H1 (cell line): ENCODE data around the gene IGFL2. TPM values are rescaled to one million over a fixed set of nuclear protein-coding genes. Genes with fewer than 3 reads are reported as not detected.

Experiments used
- CTCF ChIA-PET: fragments of 300-600 bp; sonication (Branson Sonifier 250); formaldehyde crosslinking; loops from one replicate; lab custom pipeline; 2021; ENCODE audit not compliant: partially characterized antibody; lab: Charles Lee
- POLR2A ChIA-PET: fragments of 300-600 bp; sonication (Branson Sonifier 250); formaldehyde crosslinking; loops from one replicate; lab custom pipeline; 2021; ENCODE audit warnings: inconsistent platforms; ENCODE audit not compliant: partially characterized antibody; lab: Charles Lee
- DNase-seq, 2 experiments: peaks; one replicate each; pipeline versions ENCODE4 v3.0.0 to v3.0.0-alpha.2; 2010 to 2022; ENCODE audit warnings: low spot score in 2 of 2, low read depth in 1 of 2, mixed read lengths in 1 of 2
- FAIRE-seq: peaks from 2 replicates; lab custom pipeline; 2011; peaks lifted over from hg19 to GRCh38; lab: Jason Lieb, UNC
- H2AFZ ChIP-seq: 2 replicates; pipeline ENCODE4 v1.8.1; 2012; ENCODE audit warnings: low read length, inconsistent platforms
- H2AK5ac ChIP-seq: 2 replicates; pipeline ENCODE4 v1.6.1; 2013; ENCODE audit warnings: low read depth, low read length
- H2BK120ac ChIP-seq: replicated peaks from 2 replicates; pipeline ENCODE3; 2013; ENCODE audit warnings: low read depth, low read length, inconsistent platforms
- H2BK12ac ChIP-seq: 2 replicates; pipeline ENCODE4 v1.6.1; 2013; ENCODE audit warnings: low read depth, low read length
- H2BK15ac ChIP-seq: 2 replicates; pipeline ENCODE4 v1.6.1; 2013; ENCODE audit warnings: low read length
- H2BK20ac ChIP-seq: 2 replicates; pipeline ENCODE4 v1.6.1; 2013; ENCODE audit warnings: low read length
- H2BK5ac ChIP-seq: 2 replicates; pipeline ENCODE4 v1.6.1; 2013; ENCODE audit warnings: low read depth, low read length
- H3K14ac ChIP-seq: 2 replicates; pipeline ENCODE4 v1.6.1; 2013; ENCODE audit warnings: inconsistent platforms; ENCODE audit not compliant: insufficient read length
- H3K18ac ChIP-seq: 2 replicates; pipeline ENCODE4 v1.6.1; 2013; ENCODE audit warnings: low read length; ENCODE audit errors: extremely low read depth
- H3K23ac ChIP-seq: 2 replicates; pipeline ENCODE4 v1.6.1; 2013; ENCODE audit warnings: inconsistent platforms; ENCODE audit not compliant: insufficient read length
- H3K23me2 ChIP-seq: 2 replicates; pipeline ENCODE4 v1.6.1; 2013; ENCODE audit warnings: low read depth, low read length
- H3K27ac ChIP-seq: 2 replicates; pipeline ENCODE4 v1.6.1; 2011; ENCODE audit warnings: low read depth, low read length, inconsistent platforms
- H3K27me3 ChIP-seq, 4 experiments: replicated peaks in 1 of 4; 1 replicate in 1 of 4; 2 replicates in 3 of 4; pipeline versions ENCODE4 v1.6.1 to v1.8.1; 2011 to 2013; ENCODE audit warnings: low read length in 3 of 4, mild to moderate bottlenecking in 3 of 4, inconsistent platforms in 2 of 4, mixed read lengths in 2 of 4, moderate library complexity in 1 of 4; ENCODE audit not compliant: control insufficient read depth in 3 of 4, insufficient read depth in 3 of 4; ENCODE audit errors: extremely low read depth in 1 of 4
- H3K36me3 ChIP-seq, 4 experiments: 2 replicates each; pipeline versions ENCODE4 v1.6.1 to v1.8.1; 2011 to 2013; ENCODE audit warnings: mild to moderate bottlenecking in 4 of 4, low read length in 3 of 4, moderate library complexity in 2 of 4, control low read depth in 1 of 4, inconsistent platforms in 1 of 4; ENCODE audit not compliant: insufficient read depth in 4 of 4, control insufficient read depth in 2 of 4
- H3K4ac ChIP-seq: replicated peaks from 2 replicates; pipeline ENCODE3; 2013; ENCODE audit warnings: low read length, low read depth, mixed read lengths, inconsistent platforms; ENCODE audit not compliant: insufficient read length
- H3K4me1 ChIP-seq, 4 experiments: replicated peaks in 1 of 4; 1 replicate in 1 of 4; 2 replicates in 3 of 4; pipeline versions ENCODE4 v1.6.1 to v1.8.1; 2011 to 2013; ENCODE audit warnings: low read length in 3 of 4, inconsistent platforms in 2 of 4, mixed read lengths in 1 of 4; ENCODE audit not compliant: insufficient read depth in 4 of 4, control insufficient read depth in 3 of 4
- H3K4me2 ChIP-seq, 2 experiments: 2 replicates each; pipeline versions ENCODE4 v1.6.1 to v1.8.1; 2011 to 2013; ENCODE audit warnings: low read depth in 2 of 2, low read length in 2 of 2, control low read depth in 1 of 2, inconsistent platforms in 1 of 2, mild to moderate bottlenecking in 1 of 2; ENCODE audit not compliant: insufficient read depth in 1 of 2
- H3K4me3 ChIP-seq, 4 experiments: fragments of 200-600, 300-600 bp in 1 of 4; sonication (generic), shearing (Covaris generic), sonication (Bioruptor Twin) in 1 of 4; 2 replicates each; pipeline versions ENCODE4 v1.5.1 to v1.8.1; 2011 to 2016; ENCODE audit warnings: low read length in 4 of 4, low read depth in 3 of 4, control low read depth in 2 of 4, inconsistent platforms in 2 of 4, mild to moderate bottlenecking in 2 of 4, mixed read lengths in 1 of 4, moderate library complexity in 1 of 4; ENCODE audit not compliant: insufficient read depth in 2 of 4; ENCODE audit errors: extremely low read depth in 1 of 4
- H3K56ac ChIP-seq: replicated peaks from 2 replicates; pipeline ENCODE3; 2013; ENCODE audit warnings: low read depth, mild to moderate bottlenecking, mixed read lengths, low read length, inconsistent platforms; ENCODE audit not compliant: insufficient read length
- H3K79me1 ChIP-seq: 2 replicates; pipeline ENCODE4 v1.6.1; 2013; ENCODE audit warnings: low read depth, low read length, control low read depth
- H3K79me2 ChIP-seq, 2 experiments: 2 replicates each; pipeline versions ENCODE4 v1.6.1 to v1.8.1; 2012 to 2013; ENCODE audit warnings: low read length in 2 of 2, mild to moderate bottlenecking in 2 of 2, inconsistent platforms in 1 of 2; ENCODE audit not compliant: insufficient read depth in 2 of 2, control insufficient read depth in 1 of 2
- H3K9ac ChIP-seq, 4 experiments: replicated peaks in 1 of 4; 1 replicate in 1 of 4; 2 replicates in 3 of 4; pipeline versions ENCODE4 v1.6.1 to v1.8.1; 2011 to 2013; ENCODE audit warnings: low read depth in 3 of 4, low read length in 3 of 4, control low read depth in 2 of 4, mild to moderate bottlenecking in 2 of 4, moderate library complexity in 2 of 4, inconsistent platforms in 1 of 4; ENCODE audit errors: extremely low read depth in 1 of 4
- H3K9me3 ChIP-seq, 2 experiments: 2 replicates each; pipeline versions ENCODE4 v1.6.1 to v1.8.1; 2012 to 2013; ENCODE audit warnings: mild to moderate bottlenecking in 2 of 2, moderate library complexity in 2 of 2, control low read depth in 1 of 2, inconsistent platforms in 1 of 2, low read depth in 1 of 2, low read length in 1 of 2, mixed read lengths in 1 of 2; ENCODE audit not compliant: insufficient read depth in 2 of 2
- H4K20me1 ChIP-seq, 2 experiments: replicated peaks in 1 of 2; 2 replicates each; pipeline versions ENCODE3 to v1.8.1; 2011 to 2013; ENCODE audit warnings: inconsistent platforms in 2 of 2, low read length in 2 of 2, mild to moderate bottlenecking in 1 of 2; ENCODE audit not compliant: insufficient read depth in 2 of 2, control insufficient read depth in 1 of 2
- H4K5ac ChIP-seq: 2 replicates; pipeline ENCODE4 v1.6.1; 2013; ENCODE audit warnings: low read length, low read depth, mixed read lengths, inconsistent platforms; ENCODE audit not compliant: insufficient read length
- H4K8ac ChIP-seq: 2 replicates; pipeline ENCODE4 v1.8.0; 2013; ENCODE audit warnings: mild to moderate bottlenecking, moderate library complexity, low read length, inconsistent platforms; ENCODE audit not compliant: insufficient read depth; ENCODE audit errors: extremely low read depth
- H4K91ac ChIP-seq: replicated peaks from 2 replicates; pipeline ENCODE3; 2013; ENCODE audit warnings: low read length, mixed read lengths, inconsistent platforms; ENCODE audit not compliant: insufficient read length
- ASH2L ChIP-seq: fragments of 200-600, 300-600 bp; sonication (generic); IDR thresholded peaks from one replicate; pipeline ENCODE4 v1.7.1; 2017; ENCODE audit warnings: low read length
- CBX5 ChIP-seq: fragments of 300-800, 300-1000 bp; sonication (generic); IDR thresholded peaks from 2 replicates; pipeline ENCODE4 v1.7.1; 2016; ENCODE audit warnings: antibody characterized with exemption, low read length, low read depth
- CTBP2 ChIP-seq: IDR thresholded peaks from 2 replicates; pipeline ENCODE4 v1.7.0; 2011; ENCODE audit warnings: borderline replicate concordance, mild to moderate bottlenecking, moderate library complexity, mixed read lengths, low read length; ENCODE audit not compliant: insufficient read depth, insufficient read length
- EP300 ChIP-seq, 2 experiments: IDR thresholded peaks; 1 replicate in 1 of 2; 2 replicates in 1 of 2; pipeline ENCODE4 v1.6.1; 2011 to 2012; ENCODE audit warnings: low read depth in 2 of 2, low read length in 2 of 2, mild to moderate bottlenecking in 2 of 2, borderline replicate concordance in 1 of 2, inconsistent platforms in 1 of 2, moderate library complexity in 1 of 2
- EZH2 ChIP-seq: fragments of 200-600 bp; sonication (generic); IDR thresholded peaks from 2 replicates; pipeline ENCODE4 v1.7.1; 2012; ENCODE audit warnings: low read depth, mild to moderate bottlenecking, moderate library complexity, low read length, inconsistent platforms; ENCODE audit not compliant: severe bottlenecking
- KDM4A ChIP-seq: IDR thresholded peaks from one replicate; pipeline ENCODE4 v1.7.1; 2012; ENCODE audit warnings: low read depth, mild to moderate bottlenecking, moderate library complexity, low read length, inconsistent platforms; ENCODE audit not compliant: severe bottlenecking
- KDM5A ChIP-seq: fragments of 200-600 bp; IDR thresholded peaks from 2 replicates; pipeline ENCODE4 v1.7.1; 2012; ENCODE audit warnings: mild to moderate bottlenecking, low read length, inconsistent platforms, mixed read lengths
- NANOG ChIP-seq: IDR thresholded peaks from 2 replicates; pipeline ENCODE4 v1.6.1; 2011; ENCODE audit warnings: low read length, low read depth, mild to moderate bottlenecking, inconsistent platforms; ENCODE audit not compliant: insufficient read depth, poor library complexity, severe bottlenecking
- SIRT6 ChIP-seq: IDR thresholded peaks from one replicate; pipeline ENCODE4 v1.7.1; 2012; ENCODE audit warnings: low read length, inconsistent platforms
- SP2 ChIP-seq: IDR thresholded peaks from 2 replicates; pipeline ENCODE4 v1.6.1; 2012; ENCODE audit warnings: mild to moderate bottlenecking, low read length, inconsistent platforms
- WGBS, 2 experiments: shearing (Covaris generic) in 1 of 2; methylation state at CpG; one replicate each; pipeline versions ENCODE4 v1.1.6 to v1.1.7; 2013 to 2015; ENCODE audit warnings: low lambda C conversion rate in 2 of 2, mixed read lengths in 2 of 2, inconsistent platforms in 1 of 2, low coverage in 1 of 2, missing lambda C conversion rate in 1 of 2; ENCODE audit not compliant: insufficient replicate concordance in 2 of 2, insufficient coverage in 1 of 2, insufficient read length in 1 of 2; ENCODE audit errors: extremely low coverage in 1 of 2, missing lambda C conversion rate in 1 of 2; 5-methylcytosine and 5-hydroxymethylcytosine counted together
- polyA plus RNA-seq, 7 experiments: library from polyadenylated mRNA; depleted of rRNA in 3 of 7; stranded (reverse) in 5 of 7; unstranded in 2 of 7; fragments of >200 nt in 5 of 7; fragments of 200-250 nt in 2 of 7; gene quantifications; 1 replicate in 5 of 7; 2 replicates in 1 of 7; 4 replicates in 1 of 7; pipeline versions ENCODE4 v1.2.1 to v1.2.3, GENCODE V29; 2011 to 2013; ENCODE audit warnings: missing spikeins in 2 of 7, mixed read lengths in 2 of 7
- total RNA-seq: library from RNA; stranded (reverse); fragmentation: NEBNext Ultra II Directional; extraction: Animal tissue kit (Norgen Biotek cat#: 25700); gene quantifications from 2 replicates; pipeline ENCODE4 v1.2.1, GENCODE V29; 2021

Gene IGFL2
- total and polyA plus RNA-seq, 2 of the 8 experiments (the other 6 are each of a cell fraction or from before 2014, with no cell fraction given), result not detected

GRCh38 chr19:46162731-46163130 lies 14.7 kb downstream of the IGFL2 start:
- no peak overlapping the region for H3K4me3 ChIP-seq
- H3K56ac ChIP-seq, result no peak overlapping the region
- no peak overlapping the region for H3K4me2 ChIP-seq
- ChIA-PET CTCF (interaction anchor here (1.0 to 2.2 kb wide), 3 partner anchors 11 to 85 kb away, joined by 3 to 7 read pairs (median 4); no protein-coding TSS in a partner anchor), POLR2A (interaction anchor here (0.6 to 1.3 kb wide), 2 partner anchors 16 to 423 kb away, joined by 3 read pairs; no protein-coding TSS in a partner anchor)
- H3K4me1 ChIP-seq, result no peaks in the 10 kb centered on the region
- no peak overlapping the region for H4K91ac ChIP-seq
- H3K18ac ChIP-seq, result no peak overlapping the region
- no peak overlapping the region for H2AFZ ChIP-seq
- no peaks in the 10 kb centered on the region for H4K20me1 ChIP-seq
- no peaks in the 10 kb centered on the region for H3K9me3 ChIP-seq
- no peaks in the 10 kb centered on the region for H3K23me2 ChIP-seq
- H2BK120ac ChIP-seq, result no peak overlapping the region
- 78% methylated on average over 3 of the region's 3 CpGs; no CpG with 5 or more reads in 1 of the 2 experiments for WGBS, 2 experiments
- no peak overlapping the region for H3K27ac ChIP-seq
- no peaks in the 10 kb centered on the region for H3K79me1 ChIP-seq
- no peak overlapping the region for H2BK20ac ChIP-seq
- no peak overlapping the region for H2BK15ac ChIP-seq
- no peak overlapping the region for H3K4ac ChIP-seq
- H2BK5ac ChIP-seq, result no peak overlapping the region
- no peak overlapping the region for H3K14ac ChIP-seq
- no peaks in the 10 kb centered on the region for H3K36me3 ChIP-seq
- no peak overlapping the region for H2BK12ac ChIP-seq
- H4K5ac ChIP-seq, result no peak overlapping the region
- H3K79me2 ChIP-seq, result no peaks in the 10 kb centered on the region
- no peak overlapping the region for H3K23ac ChIP-seq
- no peak for DNase-seq
- no peak for FAIRE-seq
- no peak overlapping the region for H3K9ac ChIP-seq
- TF ChIP-seq CBX5, result no peak
- TF ChIP-seq CTBP2, result no peak
- TF ChIP-seq EP300 (IDR thresholded peaks at IDR 0.05; ENCODE audit: borderline replicate concordance in 1 of 2, low read depth in 2 of 2, low read length in 2 of 2), result no peak
- no peak for TF ChIP-seq ASH2L
- no peak for TF ChIP-seq KDM5A
- TF ChIP-seq SIRT6, result no peak
- TF ChIP-seq EZH2, result no peak
- TF ChIP-seq KDM4A, result no peak
- TF ChIP-seq SP2, result no peak
- no peak for TF ChIP-seq NANOG
- no peak overlapping the region for H2AK5ac ChIP-seq
- H3K27me3 ChIP-seq, result no peaks in the 10 kb centered on the region
- H4K8ac ChIP-seq, result no peak overlapping the region
